Measurements from ENCODE around the gene SLC39A12. TPM values are rescaled to one million over a fixed set of nuclear protein-coding genes. Genes with fewer than 3 reads are reported as not detected.

The SLC39A12 gene
- total and polyA plus RNA-seq, 2 of the 8 experiments (the other 6 are each of a cell fraction or from before 2014, with no cell fraction given), result not detected

- TF ChIP-seq NANOG (IDR thresholded peaks at IDR 0.05; ENCODE audit: insufficient read depth, low read depth, low read length, poor library complexity, severe bottlenecking), result no peak
- no peak for TF ChIP-seq SP2 (IDR thresholded peaks at IDR 0.05; ENCODE audit: low read length)
- TF ChIP-seq POLR2A (IDR thresholded peaks at IDR 0.05; ENCODE audit: control extremely low read depth in 1 of 2, low read depth in 2 of 2, low read length in 2 of 2), result no peak
- TF ChIP-seq SIX5 (IDR thresholded peaks at IDR 0.05; ENCODE audit: low read depth, low read length), result no peak
- no peak for TF ChIP-seq MAFK (IDR thresholded peaks at IDR 0.05; ENCODE audit: low read depth, low read length)
- no peak for TF ChIP-seq CBX8 (IDR thresholded peaks at IDR 0.05; ENCODE audit: borderline replicate concordance, low read depth, low read length)
- no peak for TF ChIP-seq SRF (IDR thresholded peaks at IDR 0.05; ENCODE audit: low read depth, low read length)
These were observed 39.0 kb upstream of the SLC39A12 start (continued) for GRCh38 chr10:17912754-17913153.
